ENCODE data around the gene RCE1. TPM values are rescaled to one million over a fixed set of nuclear protein-coding genes. Genes with fewer than 3 reads are reported as not detected.

Gene RCE1
- total RNA-seq, 4 donors from 2014 or later: 32.2 to 54.4 (median 42.8) TPM

DNA sequence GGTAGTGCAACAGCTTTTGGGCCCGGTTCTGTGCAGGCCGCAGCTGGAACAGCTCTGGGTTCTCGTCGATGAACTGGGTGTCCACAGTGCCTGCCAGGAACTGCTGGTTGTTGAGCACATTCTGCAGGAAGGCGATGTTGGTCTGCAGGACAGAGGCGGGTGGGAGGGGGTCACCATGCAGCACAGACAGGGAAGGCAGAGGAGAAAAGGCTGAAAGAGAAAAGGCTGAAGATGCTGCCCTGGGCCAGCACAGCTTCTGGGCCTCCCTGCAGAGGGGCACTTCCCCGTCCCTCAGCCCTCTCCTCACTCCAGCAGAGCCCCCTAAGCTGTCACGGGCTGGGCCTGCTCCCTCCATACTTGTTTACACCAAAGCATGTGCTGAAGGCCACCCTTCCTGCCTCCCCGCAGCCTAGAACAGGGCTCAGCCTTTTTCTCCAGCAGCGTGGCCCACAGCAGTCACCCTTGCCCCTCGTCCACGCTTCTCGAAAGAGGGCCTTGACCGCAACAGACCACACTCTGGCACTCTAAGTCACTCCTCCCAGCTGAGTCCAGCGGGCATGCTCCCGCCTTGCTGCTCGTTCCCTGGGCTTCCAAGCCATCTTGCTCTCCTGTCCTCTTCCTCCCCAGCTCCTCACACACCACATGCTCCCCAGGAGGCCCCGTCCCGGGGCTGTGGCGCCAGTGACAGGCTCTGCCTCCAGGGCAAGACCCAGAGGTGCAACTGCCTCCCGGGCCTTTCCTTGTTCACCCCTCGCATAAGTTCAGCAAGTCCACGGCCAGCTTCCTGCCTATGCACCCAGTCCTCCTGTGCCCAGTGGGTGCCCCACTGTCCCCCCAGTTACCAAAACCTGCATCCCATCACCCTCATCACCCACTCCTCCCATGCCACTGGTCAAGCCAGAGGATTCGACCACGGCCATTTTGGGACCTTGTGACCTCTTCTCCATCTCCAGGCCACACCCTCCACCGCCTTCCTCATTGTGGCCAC is 10.3 kb downstream of the RCE1 start:
- Histone ChIP-seq H3K4me1 (peaks cover 26% of the 10 kb centered on the region), H3K4me3 (no peak overlapping the region), H3K27ac (no peak overlapping the region), H3K27me3 (no peaks in the 10 kb centered on the region), H3K36me3 (peaks cover 14% of the 10 kb centered on the region), H3K9me3 (no peaks in the 10 kb centered on the region)
- DNase-seq (ENCODE audit: low spot score in 2 of 2): no peak
- WGBS: 88% methylated on average over 26 of the region's 26 CpGs
- TF ChIP-seq POLR2AphosphoS5 (IDR thresholded peaks at IDR 0.05) (no peak), EP300 (IDR thresholded peaks at IDR 0.05) (no peak), POLR2A (IDR thresholded peaks at IDR 0.05) (no peak)
- TF ChIP-seq, protein P1, sequence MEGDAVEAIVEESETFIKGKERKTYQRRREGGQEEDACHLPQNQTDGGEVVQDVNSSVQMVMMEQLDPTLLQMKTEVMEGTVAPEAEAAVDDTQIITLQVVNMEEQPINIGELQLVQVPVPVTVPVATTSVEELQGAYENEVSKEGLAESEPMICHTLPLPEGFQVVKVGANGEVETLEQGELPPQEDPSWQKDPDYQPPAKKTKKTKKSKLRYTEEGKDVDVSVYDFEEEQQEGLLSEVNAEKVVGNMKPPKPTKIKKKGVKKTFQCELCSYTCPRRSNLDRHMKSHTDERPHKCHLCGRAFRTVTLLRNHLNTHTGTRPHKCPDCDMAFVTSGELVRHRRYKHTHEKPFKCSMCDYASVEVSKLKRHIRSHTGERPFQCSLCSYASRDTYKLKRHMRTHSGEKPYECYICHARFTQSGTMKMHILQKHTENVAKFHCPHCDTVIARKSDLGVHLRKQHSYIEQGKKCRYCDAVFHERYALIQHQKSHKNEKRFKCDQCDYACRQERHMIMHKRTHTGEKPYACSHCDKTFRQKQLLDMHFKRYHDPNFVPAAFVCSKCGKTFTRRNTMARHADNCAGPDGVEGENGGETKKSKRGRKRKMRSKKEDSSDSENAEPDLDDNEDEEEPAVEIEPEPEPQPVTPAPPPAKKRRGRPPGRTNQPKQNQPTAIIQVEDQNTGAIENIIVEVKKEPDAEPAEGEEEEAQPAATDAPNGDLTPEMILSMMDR (IDR thresholded peaks at IDR 0.05): no peak

DNA sequence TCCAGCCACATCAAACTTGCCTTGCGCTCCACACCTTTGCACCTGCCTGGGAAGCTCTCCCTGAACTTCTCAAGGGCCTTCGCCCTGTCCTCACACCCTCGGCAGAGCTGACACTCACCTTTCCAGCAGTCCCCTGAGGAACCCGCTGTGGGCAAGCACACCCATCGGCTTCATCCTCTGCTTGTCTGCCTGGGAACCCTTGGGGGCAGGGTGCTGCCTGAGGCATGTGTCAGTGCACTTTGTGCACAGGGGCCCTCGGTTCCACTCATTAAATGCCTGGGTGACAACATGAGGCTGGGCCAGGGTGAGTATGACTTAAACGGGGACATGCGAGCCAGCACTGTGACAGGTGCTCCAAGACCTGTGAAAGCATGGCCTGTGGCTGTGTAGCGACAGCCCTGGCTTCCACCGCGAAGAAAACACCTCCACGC is 11.0 kb downstream of the RCE1 start:
- Histone ChIP-seq H3K27me3 (no peaks in the 10 kb centered on the region), H3K4me1 (peaks cover 32% of the 10 kb centered on the region), H3K27ac (no peak overlapping the region), H3K4me3 (no peak overlapping the region), H3K36me3 (peaks cover 10% of the 10 kb centered on the region), H3K9me3 (no peaks in the 10 kb centered on the region)
- 96% methylated on average over 9 of the region's 12 CpGs for WGBS
- no peak for DNase-seq (ENCODE audit: low spot score in 2 of 2)
- no peak for TF ChIP-seq EP300 (IDR thresholded peaks at IDR 0.05)
- TF ChIP-seq, protein P1 (IDR thresholded peaks at IDR 0.05): no peak
- TF ChIP-seq POLR2A (IDR thresholded peaks at IDR 0.05): no peak

DNA sequence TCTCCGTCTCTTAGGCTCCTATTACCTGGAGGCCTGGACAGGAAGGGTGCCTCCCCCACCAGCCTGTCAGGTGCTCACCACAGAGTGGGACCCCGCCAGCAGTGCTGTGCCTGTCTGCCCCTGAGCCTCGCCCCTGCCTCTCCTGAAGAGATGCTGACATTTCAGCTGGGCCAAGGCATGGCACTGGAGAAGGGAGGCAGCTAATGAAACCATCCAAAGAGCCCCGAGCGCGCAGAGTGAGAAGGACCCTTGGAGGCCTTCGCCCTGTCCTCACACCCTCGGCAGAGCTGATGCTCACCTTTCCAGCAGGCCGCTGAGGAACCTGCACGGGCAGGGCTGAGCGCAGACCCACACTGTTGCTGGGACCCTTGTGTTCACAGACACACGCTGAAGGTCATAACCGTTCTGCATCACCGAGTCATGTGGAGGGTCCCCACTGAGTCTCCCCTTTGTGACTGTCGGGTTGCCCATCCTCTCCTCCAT is 11.5 kb downstream of the RCE1 start:
- H3K27me3 ChIP-seq: no peaks in the 10 kb centered on the region
- H3K27ac ChIP-seq: no peak overlapping the region
- DNase-seq (ENCODE audit: low spot score in 2 of 2): peak in 1 of 2 donors; percentile 57
- 97% methylated on average over 15 of the region's 15 CpGs for WGBS
- H3K36me3 ChIP-seq: peaks cover 8% of the 10 kb centered on the region
- H3K4me3 ChIP-seq: no peak overlapping the region
- no peak for TF ChIP-seq EP300 (IDR thresholded peaks at IDR 0.05)
- no peak for TF ChIP-seq POLR2AphosphoS5 (IDR thresholded peaks at IDR 0.05)
- TF ChIP-seq POLR2A (IDR thresholded peaks at IDR 0.05): no peak
- TF ChIP-seq, protein P1 (IDR thresholded peaks at IDR 0.05): no peak
- H3K9me3 ChIP-seq: no peaks in the 10 kb centered on the region
- H3K4me1 ChIP-seq: peaks cover 32% of the 10 kb centered on the region

DNA sequence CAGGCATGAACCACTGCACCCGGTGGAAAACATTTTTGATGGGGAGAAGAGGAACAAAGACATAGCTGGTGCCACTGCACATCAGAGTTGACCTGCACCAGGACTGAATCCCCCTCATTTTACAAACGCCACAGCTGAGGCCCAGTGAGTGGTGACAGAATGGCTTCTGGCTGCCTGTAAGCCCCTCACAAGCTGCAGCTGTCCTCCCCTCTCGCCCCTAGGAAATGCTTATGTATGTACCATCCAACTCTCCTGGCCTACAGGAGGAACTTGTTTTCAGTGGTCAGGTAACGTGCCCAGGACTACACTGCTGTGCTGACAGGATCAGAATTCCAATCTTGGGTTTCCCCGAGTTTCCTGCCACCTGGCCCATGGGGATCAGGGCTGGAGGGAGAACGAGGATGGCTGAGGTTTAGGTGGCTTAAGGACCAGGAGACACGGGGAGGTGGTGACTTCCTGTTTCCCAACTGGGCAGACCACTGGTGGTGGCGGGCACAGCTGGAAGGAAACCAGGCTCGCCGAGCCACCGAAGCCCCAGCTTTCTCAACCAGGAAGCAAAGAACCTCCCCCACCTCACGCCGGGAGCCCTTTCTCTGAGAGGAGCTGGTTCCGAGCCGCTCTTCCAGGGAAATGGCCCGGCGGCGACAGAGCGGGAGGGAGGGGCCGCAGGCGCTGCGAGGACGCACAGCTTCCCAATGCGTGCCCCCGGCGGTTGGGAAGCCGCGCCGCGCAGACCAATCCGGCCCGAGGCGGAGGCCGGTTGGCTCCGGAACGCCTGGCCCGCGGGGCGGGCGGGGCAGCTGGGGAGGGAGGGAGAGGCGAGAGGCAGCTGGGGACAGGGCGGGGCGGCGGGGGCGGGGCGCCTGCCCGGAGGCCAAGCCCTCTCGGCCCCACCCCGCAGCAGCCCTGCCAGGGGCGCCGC is 12.6 kb downstream of the RCE1 start:
- Histone ChIP-seq H3K4me1 (peaks cover 32% of the 10 kb centered on the region), H3K36me3 (peaks cover 18% of the 10 kb centered on the region), H3K27me3 (no peaks in the 10 kb centered on the region), H3K4me3 (peak overlapping the region; percentile 77), H3K27ac (peak overlapping the region; percentile 91), H3K9me3 (no peaks in the 10 kb centered on the region)
- TF ChIP-seq POLR2AphosphoS5 (IDR thresholded peaks at IDR 0.05): peak in 2 of 3 donors; percentile 29 to 76
- no peak for TF ChIP-seq POLR2A (IDR thresholded peaks at IDR 0.05)
- 46% methylated on average over 3 of the region's 51 CpGs for WGBS
- DNase-seq (ENCODE audit: low spot score in 2 of 2): peak; percentile 94 to 95

DNA sequence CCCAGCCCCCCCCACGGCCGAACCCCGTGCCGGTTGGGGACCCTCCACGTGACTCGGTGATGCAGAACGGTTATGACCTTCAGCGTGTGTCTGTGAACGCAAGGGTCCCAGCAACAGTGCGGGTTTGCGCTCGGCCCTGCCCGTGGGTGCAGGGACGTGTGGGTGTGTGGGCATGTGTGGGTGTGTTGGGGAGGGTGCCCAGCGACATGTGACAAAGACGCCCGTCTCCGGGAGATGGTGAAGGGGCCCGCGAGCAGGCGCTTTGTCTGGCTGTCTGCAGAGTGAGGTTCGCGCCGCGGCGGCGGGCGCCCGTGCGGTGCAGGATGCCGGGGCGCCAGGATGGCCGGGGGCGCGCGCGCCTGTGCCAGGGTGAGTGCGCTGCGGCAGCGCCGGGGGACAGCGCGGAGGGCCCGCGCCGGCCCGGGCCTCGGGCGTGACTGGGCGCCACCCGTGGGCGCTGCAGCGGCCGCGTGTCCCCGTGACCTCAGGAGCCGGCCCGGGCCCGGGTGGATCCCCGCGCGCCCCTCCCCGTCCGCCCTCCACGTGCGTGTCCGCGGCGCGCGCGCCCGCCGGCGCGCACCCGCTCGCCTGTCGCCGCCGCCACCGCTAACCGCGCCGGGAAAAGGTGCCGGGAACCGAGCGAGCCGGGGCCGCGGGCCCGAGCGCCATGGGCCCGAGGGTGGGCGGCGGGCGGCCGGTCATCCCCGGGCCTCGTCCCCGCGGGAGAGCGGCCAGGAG is 13.4 kb downstream of the RCE1 start, which contains the start of gene LRFN4:
Gene LRFN4, plus strand, starts transcription at position 569 of the 738 bp plus-strand sequence. CDS start 681 bp downstream, outside the sequence.
- no peak for DNase-seq (ENCODE audit: low spot score in 2 of 2)
- 0% methylated on average over 9 of the region's 103 CpGs for WGBS
- Histone ChIP-seq H3K9me3 (no peaks in the 10 kb centered on the region), H3K4me1 (peaks cover 32% of the 10 kb centered on the region), H3K4me3 (peak within 1 kb of the TSS; percentile 77), H3K36me3 (peaks cover 18% of the 10 kb centered on the region), H3K27me3 (no peaks in the 10 kb centered on the region), H3K27ac (peak within 1 kb of the TSS; percentile 91)
- TF ChIP-seq POLR2AphosphoS5 (IDR thresholded peaks at IDR 0.05) (peak in 1 of 3 donors; percentile 35), POLR2A (IDR thresholded peaks at IDR 0.05) (no peak), EP300 (IDR thresholded peaks at IDR 0.05) (no peak)
- TF ChIP-seq, protein P1 (IDR thresholded peaks at IDR 0.05): no peak

Measured in suprapubic skin (tissue), 4 donors.